ENCODE measurements around the gene SNAPIN. TPM values are rescaled to one million over a fixed set of nuclear protein-coding genes. Genes with fewer than 3 reads are reported as not detected.

Gene SNAPIN, protein sequence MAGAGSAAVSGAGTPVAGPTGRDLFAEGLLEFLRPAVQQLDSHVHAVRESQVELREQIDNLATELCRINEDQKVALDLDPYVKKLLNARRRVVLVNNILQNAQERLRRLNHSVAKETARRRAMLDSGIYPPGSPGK
- polyA plus RNA-seq (2012; ENCODE audit: insufficient read length, low read depth) = 32.6 TPM

DNA sequence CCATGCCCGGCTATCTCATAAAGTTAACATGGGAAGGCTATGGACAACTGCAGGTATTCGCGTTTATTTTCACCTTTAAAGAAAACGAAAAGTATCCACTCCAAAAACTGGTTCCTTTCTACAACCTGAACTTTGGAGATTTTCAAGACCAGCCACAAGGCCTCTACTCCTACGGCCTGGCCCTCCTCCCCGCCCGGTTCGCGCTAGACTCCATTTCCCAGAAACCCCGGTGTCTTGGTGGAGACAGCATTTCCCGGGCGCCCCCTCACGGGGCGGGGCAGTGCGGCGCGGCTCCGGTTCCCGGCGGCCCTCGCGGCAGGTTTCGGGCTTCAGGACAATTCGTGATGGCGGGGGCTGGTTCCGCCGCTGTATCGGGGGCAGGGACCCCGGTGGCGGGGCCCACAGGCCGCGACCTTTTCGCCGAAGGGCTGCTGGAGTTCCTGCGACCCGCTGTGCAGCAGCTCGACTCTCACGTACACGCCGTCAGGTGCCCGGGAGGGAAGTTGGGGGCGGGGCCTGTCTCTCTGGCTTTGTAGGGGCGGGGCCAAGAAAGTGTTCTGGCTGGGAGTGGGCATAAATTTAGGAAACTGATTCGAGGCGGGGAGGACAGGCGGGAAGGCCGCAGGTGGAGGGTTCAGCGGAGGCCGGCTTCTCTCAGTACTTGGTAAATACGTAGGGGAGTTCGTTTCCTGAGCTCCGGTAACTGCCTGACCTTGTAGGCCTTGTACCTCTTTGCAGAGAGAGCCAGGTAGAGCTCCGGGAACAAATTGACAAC is at the start of gene SNAPIN:
Gene SNAPIN (plus strand): TSS at position 304 of the 775 bp plus-strand sequence. CDS start 41 bp downstream, at position 345.
- peak; percentile 73 for TF ChIP-seq FOXP2 (optimal IDR thresholded peaks at IDR 0.05; ENCODE audit: borderline replicate concordance, extremely low read depth, extremely low read length, insufficient read depth)
- no peak for TF ChIP-seq SIN3A (IDR thresholded peaks at IDR 0.05; ENCODE audit: borderline replicate concordance, insufficient read depth, low read length)
- TF ChIP-seq, protein P1, sequence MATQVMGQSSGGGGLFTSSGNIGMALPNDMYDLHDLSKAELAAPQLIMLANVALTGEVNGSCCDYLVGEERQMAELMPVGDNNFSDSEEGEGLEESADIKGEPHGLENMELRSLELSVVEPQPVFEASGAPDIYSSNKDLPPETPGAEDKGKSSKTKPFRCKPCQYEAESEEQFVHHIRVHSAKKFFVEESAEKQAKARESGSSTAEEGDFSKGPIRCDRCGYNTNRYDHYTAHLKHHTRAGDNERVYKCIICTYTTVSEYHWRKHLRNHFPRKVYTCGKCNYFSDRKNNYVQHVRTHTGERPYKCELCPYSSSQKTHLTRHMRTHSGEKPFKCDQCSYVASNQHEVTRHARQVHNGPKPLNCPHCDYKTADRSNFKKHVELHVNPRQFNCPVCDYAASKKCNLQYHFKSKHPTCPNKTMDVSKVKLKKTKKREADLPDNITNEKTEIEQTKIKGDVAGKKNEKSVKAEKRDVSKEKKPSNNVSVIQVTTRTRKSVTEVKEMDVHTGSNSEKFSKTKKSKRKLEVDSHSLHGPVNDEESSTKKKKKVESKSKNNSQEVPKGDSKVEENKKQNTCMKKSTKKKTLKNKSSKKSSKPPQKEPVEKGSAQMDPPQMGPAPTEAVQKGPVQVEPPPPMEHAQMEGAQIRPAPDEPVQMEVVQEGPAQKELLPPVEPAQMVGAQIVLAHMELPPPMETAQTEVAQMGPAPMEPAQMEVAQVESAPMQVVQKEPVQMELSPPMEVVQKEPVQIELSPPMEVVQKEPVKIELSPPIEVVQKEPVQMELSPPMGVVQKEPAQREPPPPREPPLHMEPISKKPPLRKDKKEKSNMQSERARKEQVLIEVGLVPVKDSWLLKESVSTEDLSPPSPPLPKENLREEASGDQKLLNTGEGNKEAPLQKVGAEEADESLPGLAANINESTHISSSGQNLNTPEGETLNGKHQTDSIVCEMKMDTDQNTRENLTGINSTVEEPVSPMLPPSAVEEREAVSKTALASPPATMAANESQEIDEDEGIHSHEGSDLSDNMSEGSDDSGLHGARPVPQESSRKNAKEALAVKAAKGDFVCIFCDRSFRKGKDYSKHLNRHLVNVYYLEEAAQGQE (IDR thresholded peaks at IDR 0.05; ENCODE audit: insufficient read depth in 1 of 2, low read depth in 2 of 2, low read length in 2 of 2) = no peak
- TF ChIP-seq POLR2AphosphoS5 (IDR thresholded peaks at IDR 0.05; ENCODE audit: low read depth, low read length) = peak; percentile 93
- peak; percentile 57; the same call in 1 of the 2 replicates for TF ChIP-seq TAF1 (IDR thresholded peaks at IDR 0.05; ENCODE audit: borderline replicate concordance, insufficient read depth, low read length)

DNA sequence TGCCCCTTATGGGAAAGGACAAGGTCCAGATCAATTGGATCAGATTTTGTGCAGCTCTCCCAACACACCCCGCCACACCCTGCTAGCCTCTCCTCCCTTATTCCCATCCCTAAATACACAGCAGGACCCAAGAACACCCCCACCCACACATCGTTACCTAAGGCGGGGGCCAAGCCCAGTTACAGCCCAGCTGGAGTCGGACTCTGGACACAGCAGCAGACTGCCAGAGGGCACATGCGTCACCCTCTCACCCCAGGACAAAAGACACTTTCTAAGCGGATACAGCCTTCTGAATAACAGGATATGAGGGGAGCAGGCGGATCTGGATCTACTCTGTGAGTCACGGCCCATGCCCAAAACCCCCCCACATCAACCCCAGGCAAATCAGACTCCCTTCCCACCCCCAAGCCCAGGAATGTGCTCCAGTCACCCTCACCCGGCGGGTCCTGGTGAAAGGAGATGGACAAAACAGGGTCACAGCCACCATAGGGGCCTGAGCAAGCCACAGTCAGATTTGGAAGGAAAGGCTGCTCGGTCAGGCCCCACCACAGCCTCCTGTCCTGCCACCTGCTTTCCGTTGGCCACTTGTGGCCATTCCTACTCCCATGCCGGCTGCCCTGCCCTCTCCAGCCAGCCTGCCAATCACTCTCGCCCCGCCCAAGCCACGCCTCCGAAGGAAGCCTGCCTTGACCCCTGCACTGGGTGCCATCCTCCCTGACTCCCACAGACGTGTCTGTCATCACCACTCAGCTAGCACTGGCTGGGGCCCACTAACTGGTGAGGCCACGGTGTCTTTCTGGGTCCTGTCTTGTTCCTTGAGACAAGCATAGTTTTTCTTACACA is 49.5 kb upstream of the SNAPIN start:
- TF ChIP-seq SIN3A (IDR thresholded peaks at IDR 0.05; ENCODE audit: borderline replicate concordance, insufficient read depth, low read length) = peak; percentile 64; the same call in 1 of the 2 replicates
- no peak for TF ChIP-seq FOXP2 (optimal IDR thresholded peaks at IDR 0.05; ENCODE audit: borderline replicate concordance, extremely low read depth, extremely low read length, insufficient read depth)
- TF ChIP-seq TAF1 (IDR thresholded peaks at IDR 0.05; ENCODE audit: borderline replicate concordance, insufficient read depth, low read length) = no peak; the same call in 1 of the 2 replicates
- TF ChIP-seq, protein P1 (IDR thresholded peaks at IDR 0.05; ENCODE audit: insufficient read depth in 1 of 2, low read depth in 2 of 2, low read length in 2 of 2) = peak in 1 of 2 experiments; percentile 64; a peak in 1 of 4 replicates
- TF ChIP-seq POLR2AphosphoS5 (IDR thresholded peaks at IDR 0.05; ENCODE audit: low read depth, low read length) = peak; percentile 72

DNA sequence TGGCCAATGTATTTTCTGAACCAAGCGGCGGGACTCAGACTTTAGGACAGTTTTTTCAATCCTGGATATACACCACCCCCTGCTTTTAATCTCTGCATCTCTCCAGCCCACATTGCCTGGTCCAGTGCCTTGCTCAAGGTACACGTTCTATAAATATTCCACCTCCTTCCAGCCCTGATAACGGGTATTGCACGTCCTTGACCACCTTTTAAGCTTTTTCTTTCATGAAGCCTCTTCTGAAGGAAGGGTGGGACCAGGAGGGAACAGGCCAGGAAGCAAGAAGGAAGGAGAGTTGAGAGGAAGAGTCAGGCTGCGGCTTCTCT is 49.0 kb upstream of the SNAPIN start:
- TF ChIP-seq TAF1 (IDR thresholded peaks at IDR 0.05; ENCODE audit: borderline replicate concordance, insufficient read depth, low read length) (no peak), POLR2AphosphoS5 (IDR thresholded peaks at IDR 0.05; ENCODE audit: low read depth, low read length) (no peak), SIN3A (IDR thresholded peaks at IDR 0.05; ENCODE audit: borderline replicate concordance, insufficient read depth, low read length) (no peak), FOXP2 (optimal IDR thresholded peaks at IDR 0.05; ENCODE audit: borderline replicate concordance, extremely low read depth, extremely low read length, insufficient read depth) (no peak)
- TF ChIP-seq, protein P1 (IDR thresholded peaks at IDR 0.05; ENCODE audit: insufficient read depth in 1 of 2, low read depth in 2 of 2, low read length in 2 of 2) = no peak

DNA sequence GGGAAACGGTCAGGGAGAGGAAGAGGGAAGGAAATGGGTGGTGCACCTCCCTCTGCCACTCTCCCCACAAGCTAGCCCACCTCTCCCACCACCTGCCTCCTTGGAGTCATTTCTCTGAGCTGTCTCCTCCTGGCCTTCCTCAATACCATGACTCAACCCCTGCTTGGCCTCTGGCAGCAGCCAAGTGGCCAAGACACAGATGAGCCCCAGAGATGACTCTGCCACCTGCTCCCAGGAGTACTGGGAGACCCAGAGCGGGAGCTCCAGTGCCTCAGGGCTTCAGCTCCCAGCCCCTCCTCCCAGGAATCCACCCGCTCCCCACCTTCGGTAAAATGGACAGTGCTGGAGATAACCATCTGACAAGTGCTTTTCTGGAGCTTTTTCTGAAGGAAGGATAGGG is 48.2 kb upstream of the SNAPIN start:
- TF ChIP-seq SIN3A (IDR thresholded peaks at IDR 0.05; ENCODE audit: borderline replicate concordance, insufficient read depth, low read length) (no peak), TAF1 (IDR thresholded peaks at IDR 0.05; ENCODE audit: borderline replicate concordance, insufficient read depth, low read length) (no peak), POLR2AphosphoS5 (IDR thresholded peaks at IDR 0.05; ENCODE audit: low read depth, low read length) (no peak), FOXP2 (optimal IDR thresholded peaks at IDR 0.05; ENCODE audit: borderline replicate concordance, extremely low read depth, extremely low read length, insufficient read depth) (no peak)
- TF ChIP-seq, protein P1 (IDR thresholded peaks at IDR 0.05; ENCODE audit: insufficient read depth in 1 of 2, low read depth in 2 of 2, low read length in 2 of 2) = no peak
